Suppressor macrophage treated with lipopolysaccharide for 4 hours (primary cell): ENCODE data around the gene ZSCAN10.

Source experiments
- DNase-seq: peaks from one replicate; pipeline ENCODE4 v3.0.0-alpha.2; 2020

ZSCAN10 gene

GRCh38 chr16:3133844-3134243, 34.8 kb upstream of the ZSCAN10 start:
- no peak for DNase-seq

DNA sequence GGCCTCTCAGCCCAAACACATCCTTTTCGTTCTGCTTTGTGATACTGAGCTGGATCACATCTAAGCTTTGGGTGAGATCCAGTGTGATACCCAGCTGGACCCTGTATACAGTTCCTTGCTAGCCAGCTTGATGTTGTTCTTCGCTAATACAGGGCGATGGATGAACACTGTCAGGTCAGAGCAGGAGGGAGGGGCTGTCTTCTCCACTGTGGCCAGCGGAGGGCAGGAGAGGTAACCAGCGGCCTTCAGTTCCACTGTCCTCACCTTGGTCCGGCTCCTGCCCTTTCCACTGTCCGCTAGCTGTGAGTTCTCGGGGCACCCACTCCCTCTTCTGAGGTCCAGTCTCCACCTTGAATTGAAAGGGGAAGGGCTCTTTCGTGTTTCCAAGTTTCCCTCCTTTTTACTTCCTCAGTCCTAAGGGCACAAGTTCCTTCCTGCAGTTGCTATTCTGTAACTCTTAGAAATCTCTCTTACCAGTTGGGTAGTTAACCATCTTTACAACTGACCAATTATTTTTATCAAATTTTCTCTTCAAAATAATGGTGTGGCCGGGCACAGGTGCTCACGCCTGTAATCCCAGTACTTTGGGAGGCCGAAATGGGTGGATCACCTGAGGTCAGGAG, 32.8 kb upstream of the ZSCAN10 start:
- peak; percentile 43 for DNase-seq

DNA sequence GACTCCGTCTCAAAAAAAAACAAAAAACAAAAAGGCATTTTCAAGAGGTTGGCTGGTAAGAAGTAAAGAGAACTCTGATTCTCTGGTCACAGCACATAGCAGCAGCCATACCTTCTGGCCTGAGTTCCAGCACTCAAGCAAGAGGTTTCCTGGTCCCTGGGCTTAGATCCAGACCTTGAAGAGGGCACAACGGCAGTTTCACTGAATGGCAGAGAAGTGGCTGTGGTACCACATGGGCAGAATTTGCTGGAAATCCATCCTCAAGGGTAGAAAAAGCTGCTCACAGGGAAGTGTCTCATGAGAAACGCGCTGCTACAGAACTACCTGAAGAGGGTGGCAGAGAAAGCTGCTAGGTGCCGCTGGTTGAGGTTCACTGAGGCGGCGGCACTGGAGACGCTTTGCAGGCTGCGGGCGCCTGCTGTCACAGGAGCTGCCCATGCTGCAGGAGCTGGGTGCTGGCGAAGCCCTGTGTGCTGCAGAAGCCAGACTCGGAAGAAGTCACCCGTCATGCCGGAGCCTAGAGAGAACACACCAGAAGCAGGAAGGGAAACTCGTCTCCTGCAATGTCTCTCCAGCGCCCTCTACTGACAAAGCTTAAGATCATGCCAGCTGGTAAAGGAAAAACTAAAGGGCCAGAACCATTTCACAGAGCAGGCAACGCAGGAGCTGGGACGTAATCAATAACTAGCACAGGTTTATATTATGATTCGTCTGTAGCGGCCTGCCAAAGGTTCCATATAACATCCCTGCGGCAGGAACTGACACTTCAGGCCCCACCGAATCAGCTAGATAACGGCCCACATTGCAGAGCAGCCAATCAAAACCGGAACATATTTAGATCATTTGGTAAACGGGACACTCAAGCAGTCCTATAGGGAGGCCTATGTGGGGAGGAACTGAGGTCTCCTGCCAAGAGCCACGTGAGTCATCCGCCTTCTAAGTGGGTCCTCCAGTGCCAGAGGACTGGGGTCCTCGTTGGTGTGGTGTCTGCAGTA, 30.3 kb upstream of the ZSCAN10 start:
- peak; percentile 93 for DNase-seq

- DNase-seq, result no peak
Measured at GRCh38 chr16:3127745-3128144, 28.7 kb upstream of the ZSCAN10 start.

DNA sequence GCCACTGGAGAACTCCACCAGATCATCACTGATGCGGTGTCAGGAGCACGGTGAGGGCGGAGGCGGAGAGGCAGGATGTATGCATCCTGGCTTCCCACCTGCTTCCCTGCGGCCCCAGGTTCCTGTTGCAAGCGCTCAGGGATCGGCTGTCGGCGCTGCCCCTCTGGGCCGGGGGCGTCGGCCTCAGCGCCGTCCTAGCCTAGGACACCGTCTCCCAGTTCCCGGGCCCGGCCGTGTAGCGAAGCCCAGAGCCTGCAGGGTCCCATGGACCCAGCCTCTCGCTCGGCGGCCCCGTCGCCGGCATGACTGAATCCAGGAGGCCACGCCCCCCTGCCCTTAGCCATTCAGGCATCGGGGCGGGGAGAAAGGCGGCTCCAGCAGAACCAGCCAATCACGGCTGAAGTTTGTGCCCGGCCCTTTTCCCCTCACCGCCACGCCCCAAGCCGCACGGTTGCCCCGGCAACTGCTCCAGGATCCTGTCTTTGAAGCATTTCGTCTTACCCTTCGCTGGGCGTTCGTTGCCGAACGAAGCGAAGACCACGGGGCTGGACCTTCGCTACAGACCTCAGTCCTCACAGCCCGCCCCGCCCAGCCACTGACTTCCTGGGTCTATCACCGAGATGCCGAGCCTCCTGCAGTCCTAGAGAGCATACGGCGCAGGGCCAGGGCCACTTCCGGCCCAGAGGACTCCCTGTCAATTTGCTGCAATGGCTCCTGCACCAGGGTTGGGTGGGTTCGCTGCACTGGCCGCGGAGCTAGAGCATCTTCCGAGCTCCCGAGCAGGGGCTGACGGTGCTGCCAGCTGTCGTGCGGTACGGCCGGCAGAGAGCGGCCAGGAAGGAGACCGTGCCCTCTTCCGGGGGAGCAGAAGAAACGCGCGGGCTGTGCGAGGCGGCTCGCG, 25.1 kb upstream of the ZSCAN10 start:
- peak; percentile 96 for DNase-seq

GRCh38 chr16:3122926-3123570, 24.0 kb upstream of the ZSCAN10 start:
- DNase-seq, result no peak

DNA sequence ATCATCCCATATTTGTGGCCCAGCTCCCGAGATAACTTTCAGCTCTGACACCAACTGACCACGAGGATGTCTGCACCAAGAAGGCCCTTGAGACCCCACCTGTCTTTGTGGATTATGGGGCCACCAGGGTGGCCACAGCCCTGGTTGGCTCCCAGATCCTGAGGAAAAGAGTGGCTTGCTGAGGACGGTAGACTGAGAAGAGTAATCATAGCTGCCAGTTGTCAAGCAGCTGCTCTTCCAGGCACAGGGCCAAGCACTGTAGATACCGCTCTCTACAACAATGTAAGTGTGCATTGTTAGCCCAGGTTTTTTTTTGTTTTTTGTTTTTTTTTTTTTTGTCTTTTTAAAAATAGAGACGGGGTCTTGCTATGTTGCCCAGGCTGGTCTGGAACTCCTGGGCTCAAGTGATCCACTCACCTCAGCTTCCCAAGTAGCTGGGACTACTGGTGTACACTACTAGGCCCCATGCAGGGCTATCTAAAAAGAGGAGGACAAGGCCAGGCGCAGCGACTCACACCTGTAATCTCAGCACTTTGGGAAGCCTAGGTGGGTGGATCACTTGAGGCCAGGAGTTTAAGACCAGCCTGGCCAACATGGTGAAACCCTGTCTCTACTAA, 22.9 kb upstream of the ZSCAN10 start:
- no peak for DNase-seq

DNA sequence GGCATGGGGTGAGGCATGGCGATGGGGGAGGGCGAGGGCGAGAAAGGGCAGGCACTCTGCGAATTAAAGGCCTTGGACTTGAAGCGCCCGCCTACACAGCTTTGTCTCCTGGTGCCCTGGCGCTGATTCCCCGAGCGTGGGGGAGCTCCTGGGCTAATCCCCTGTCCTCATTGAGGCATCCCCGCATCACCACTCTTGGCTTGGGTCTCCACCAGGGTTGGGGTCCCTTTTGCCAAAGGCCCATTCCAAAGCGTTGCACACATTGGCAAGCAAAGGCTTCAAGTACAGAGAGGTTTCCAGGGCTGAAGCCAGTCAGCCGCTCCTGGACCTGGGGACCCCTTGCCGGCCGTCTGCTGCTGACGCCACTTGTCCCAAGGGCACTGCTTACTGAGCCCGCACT, 21.3 kb upstream of the ZSCAN10 start:
- DNase-seq, result no peak

- DNase-seq, result no peak
Measured at GRCh38 chr16:3119701-3120408, 20.8 kb upstream of the ZSCAN10 start.

DNA sequence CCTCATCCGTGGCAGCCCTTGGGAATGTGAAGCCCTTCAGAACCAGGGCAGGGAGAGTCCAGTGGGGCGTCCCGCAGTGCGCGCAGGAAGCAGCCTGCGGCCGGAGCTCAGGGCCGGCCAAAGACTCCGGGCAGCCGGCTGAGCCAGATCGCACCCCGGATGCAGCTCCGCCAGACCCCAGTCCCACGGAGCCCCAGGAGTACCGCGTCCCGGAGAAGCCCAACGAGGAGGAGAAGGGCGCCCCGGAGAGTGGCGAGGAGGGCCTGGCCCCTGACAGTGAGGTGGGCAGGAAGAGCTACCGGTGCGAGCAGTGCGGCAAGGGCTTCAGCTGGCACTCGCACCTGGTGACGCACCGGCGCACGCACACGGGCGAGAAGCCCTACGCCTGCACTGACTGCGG, 20.2 kb upstream of the ZSCAN10 start:
- no peak for DNase-seq

GRCh38 chr16:3118846-3119245, 19.8 kb upstream of the ZSCAN10 start:
- no peak for DNase-seq

DNA sequence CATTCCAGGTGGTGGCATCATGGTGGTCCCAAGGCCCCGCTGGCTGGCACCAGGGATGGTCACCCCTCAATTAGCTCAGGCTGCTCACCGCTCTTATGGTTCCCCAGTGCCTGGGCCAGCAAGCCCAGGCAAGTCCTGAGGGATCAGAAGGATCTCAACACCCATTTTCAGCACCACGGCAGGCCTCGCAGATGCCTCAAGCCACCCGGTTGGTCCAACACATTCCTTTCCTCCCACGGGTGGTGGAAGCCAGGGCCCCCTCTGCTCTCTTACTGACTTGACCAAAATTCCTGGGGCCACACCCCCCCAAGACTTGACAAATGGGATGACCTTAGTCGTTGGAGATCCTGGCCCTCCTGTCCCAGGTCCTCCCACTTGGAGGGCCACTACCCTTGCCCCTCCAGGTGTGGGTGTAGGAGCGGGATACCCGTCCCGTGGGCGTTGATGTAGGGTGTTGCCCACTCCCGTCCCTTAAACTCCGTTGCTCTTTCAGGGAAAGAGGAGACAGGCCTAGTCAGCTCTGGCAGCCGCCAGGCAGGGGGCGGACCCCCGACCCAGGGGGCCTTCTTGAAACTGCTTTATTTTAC, 19.2 kb upstream of the ZSCAN10 start:
- DNase-seq, result no peak

GRCh38 chr16:3115561-3115960, 16.5 kb upstream of the ZSCAN10 start:
- no peak for DNase-seq

DNA sequence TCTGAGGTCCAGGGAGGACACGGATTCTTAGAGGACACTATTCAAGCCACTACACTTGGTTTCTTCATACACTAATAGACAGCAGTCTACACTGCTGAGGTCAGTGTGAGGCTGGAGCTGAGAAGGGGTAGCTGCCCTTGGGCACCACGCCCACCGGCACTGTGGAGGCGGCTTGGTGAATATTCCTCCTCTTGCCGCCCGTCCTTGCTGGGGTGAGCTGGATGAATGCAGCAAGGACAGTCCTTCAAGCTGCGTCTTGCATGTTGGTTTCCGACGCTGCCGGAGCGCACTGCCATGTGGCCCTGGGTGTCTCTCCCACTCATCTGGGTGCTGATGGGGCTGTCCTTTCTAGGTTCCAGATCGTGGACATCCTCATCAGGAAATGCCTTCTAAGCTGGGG, 15.9 kb upstream of the ZSCAN10 start:
- DNase-seq, result no peak

DNA sequence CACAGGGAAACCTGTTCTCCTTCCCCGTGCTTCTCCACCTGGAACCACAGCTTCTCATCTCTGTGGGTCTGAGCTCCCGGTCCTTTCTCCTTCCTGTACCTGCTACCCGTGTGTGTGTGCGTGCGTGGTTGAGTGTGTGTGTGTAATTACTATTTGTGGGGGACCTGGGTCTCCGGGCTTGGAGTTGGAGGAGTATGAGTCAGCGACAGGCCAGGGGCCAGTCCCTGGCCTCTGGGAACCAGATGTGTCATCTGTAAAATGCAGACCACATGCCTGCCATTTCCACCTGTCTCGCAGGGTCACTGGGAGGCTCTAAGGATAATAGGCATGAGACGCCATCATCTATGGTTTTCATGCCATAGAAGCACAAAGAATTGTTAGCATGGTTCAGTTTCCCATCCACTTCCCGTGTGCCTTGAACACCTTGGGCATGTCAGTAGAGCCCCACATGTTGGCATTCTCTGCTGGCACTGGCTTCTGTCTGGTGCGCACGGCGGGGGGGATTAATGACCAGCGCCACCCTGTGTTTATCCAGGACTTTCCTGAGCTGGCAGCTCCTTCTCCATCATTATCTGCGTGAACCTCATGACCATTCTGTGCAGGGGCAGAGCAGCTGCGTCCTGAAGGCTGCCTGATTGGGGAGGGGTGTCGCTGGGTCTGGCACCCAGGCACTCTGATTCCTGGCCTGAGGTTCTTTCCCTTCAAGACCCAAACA, 14.8 kb upstream of the ZSCAN10 start:
- DNase-seq, result no peak

- no peak for DNase-seq
Measured at GRCh38 chr16:3112881-3113574, 13.9 kb upstream of the ZSCAN10 start.

- peak; percentile 65 for DNase-seq
Measured at GRCh38 chr16:3112058-3112880, 13.2 kb upstream of the ZSCAN10 start, which contains the start of gene ZNF205. Gene ZNF205 (plus strand): TSS chr16:3112586. CDS start chr16:3113431, 845 bp downstream.

DNA sequence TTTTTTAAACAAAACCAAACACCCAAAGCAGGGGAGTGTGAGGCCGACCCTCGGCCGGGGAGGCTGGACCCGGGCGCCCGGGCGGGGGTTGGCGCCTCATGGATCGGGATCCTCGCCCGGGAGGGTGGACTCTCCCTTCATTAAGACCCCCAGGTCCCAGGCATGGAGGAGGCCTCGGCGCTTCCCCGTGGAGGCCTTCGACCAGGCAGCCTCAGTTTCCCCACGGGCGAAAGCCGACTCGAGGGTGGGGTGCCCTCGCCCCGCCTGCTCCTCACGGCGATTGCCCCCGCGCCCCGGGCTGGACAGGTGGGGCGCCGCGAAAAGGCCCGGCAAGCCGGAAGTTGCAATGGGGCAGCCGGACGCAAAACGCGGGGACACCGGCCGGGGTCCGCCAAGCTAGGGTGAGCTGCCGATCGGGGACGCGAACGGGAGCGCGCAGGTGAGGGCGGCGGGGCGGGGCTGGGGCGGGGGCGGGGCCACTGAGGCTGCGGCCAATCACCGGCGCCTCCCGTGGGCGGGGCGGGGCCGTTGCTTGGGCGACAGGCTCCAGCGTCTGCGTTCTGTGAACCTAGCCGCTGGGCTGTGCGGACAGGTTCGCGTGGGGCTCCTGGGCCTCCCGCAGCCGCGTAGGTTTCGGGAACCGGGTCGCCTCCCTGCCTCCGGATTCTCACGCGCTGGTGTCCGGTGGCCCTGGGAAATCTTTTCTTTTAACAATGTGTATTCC, 7.3 kb upstream of the ZSCAN10 start:
- peak; percentile 95 for DNase-seq
